Activated CD4-positive, alpha-beta T cell treated with anti-CD3 and anti-CD28 coated beads for 48 hours (primary cell): Measurements from ENCODE around the gene ZNF454.

Experiments
- DNase-seq: peaks from one replicate; pipeline ENCODE4 v3.0.0-alpha.2; 2020

Gene ZNF454

DNA sequence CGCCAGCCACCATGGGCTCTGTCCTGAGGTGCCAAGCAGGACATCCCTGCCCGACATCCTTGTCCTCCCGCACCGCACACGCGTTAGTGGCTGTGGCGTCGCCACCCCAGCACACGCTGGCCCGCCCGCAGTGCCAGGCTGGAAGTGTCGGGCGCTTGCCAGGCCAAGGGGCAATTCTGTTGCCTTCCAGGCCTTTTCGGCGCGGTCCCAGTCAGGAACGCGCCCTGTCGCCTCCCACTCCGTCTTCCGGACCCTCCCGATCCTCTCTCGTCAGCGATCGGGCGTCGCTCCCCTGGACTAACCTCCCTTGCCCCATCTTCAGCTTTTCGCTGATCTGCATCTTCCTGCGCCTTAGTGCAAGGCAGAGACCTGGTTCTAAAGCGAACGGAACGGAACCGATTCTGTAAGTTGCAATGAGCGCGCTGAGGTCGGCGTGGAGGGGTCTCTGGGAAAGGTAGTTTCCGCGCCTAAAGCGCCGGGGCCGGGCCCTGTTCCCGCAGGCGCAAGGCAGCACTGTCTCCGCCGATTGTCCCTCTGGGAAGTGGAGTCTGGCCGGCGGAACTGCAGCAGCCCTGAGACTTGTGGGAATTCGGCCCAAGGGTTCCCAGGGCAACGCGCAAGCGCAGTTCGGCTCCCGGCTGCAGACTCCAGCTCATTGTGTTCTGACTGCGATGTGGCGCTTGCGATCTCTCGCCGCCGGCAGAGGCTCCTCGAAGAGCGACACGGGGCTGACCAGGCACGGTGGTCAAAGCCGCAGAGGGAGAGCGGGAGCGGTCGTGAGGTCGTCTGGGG, at the start of gene ZNF454:
Gene ZNF454, plus strand, starts transcription at position 630 of the 792 bp plus-strand sequence. CDS start 1,594 bp downstream, outside the sequence.
- no peak for DNase-seq

GRCh38 chr5:178895615-178896571, 45.1 kb upstream of the ZNF454 start, which contains the start of gene ZFP2:
Gene ZFP2 (plus strand): TSS chr5:178895913. CDS start chr5:178931314, 35,401 bp downstream.
- peak; percentile 39 for DNase-seq

GRCh38 chr5:178899289-178899688, 41.7 kb upstream of the ZNF454 start:
- DNase-seq: no peak

GRCh38 chr5:178902849-178903248, 38.1 kb upstream of the ZNF454 start:
- DNase-seq: no peak

DNA sequence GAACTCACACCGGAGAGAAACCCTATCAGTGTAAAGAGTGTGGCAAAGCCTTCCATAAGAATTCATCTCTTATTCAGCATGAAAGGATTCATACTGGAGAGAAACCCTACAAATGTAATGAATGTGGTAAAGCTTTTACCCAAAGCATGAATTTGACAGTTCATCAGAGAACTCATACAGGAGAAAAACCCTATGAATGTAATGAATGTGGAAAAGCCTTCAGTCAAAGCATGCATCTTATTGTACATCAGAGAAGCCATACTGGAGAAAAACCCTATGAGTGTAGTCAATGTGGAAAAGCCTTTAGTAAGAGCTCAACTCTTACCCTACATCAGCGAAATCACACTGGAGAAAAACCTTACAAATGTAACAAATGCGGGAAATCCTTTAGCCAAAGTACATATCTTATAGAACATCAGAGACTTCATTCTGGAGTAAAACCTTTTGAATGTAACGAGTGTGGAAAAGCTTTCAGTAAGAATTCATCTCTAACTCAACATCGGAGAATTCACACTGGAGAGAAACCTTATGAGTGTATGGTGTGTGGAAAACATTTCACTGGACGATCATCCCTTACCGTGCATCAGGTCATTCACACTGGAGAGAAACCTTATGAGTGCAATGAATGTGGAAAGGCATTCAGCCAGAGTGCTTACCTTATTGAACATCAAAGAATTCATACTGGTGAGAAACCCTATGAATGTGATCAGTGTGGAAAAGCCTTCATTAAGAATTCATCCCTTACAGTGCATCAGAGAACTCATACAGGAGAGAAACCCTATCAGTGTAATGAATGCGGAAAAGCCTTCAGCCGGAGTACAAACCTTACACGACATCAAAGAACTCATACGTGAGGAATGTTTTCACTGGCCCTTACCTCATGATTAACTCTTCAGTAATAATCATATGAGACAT, 8.9 kb upstream of the ZNF454 start:
- DNase-seq: no peak

- no peak for DNase-seq
These were observed 363 bp downstream of the ZNF454 start for GRCh38 chr5:178941361-178941760.

DNA sequence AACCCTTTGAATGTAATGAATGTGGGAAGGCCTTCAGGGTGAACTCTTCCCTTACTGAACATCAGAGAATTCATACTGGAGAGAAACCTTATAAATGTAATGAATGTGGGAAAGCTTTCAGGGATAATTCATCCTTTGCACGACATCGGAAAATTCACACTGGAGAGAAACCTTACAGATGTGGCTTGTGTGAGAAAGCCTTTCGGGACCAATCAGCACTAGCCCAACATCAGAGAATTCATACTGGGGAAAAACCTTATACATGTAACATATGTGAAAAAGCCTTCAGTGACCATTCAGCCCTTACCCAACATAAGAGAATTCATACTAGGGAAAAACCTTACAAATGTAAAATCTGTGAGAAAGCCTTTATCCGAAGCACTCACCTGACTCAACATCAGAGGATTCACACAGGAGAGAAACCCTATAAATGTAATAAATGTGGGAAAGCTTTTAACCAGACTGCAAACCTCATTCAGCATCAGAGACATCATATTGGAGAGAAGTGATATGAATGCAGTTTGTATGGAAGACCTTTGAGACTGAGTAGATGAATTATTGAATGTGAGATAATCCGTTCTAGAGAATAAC, 24.6 kb downstream of the ZNF454 start:
- no peak for DNase-seq

DNA sequence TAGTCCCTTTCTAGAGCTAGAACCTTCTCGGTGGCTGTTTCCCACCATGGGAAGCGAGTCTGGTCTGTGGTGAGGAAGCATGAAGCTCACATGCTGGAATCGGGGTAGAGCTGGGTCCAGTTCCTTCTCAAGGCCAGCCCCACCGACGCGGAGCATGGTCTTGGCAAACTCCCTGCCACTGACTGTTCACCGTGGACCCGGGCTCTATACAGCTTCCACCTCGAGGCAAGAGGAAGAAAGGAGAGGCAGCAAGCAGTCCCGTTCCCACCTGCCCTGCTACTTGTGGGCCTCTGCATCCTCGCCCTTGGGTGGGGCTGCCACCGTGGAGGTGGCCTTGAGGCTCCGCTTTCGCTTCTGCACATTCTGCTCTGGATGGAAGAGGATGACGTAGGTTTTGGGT, 40.4 kb downstream of the ZNF454 start:
- DNase-seq: no peak

- DNase-seq: no peak
These were observed 41.9 kb downstream of the ZNF454 start for GRCh38 chr5:178982941-178983340.

- DNase-seq: no peak
These were observed 42.7 kb downstream of the ZNF454 start for GRCh38 chr5:178983728-178984127.

- DNase-seq: no peak
These were observed 43.4 kb downstream of the ZNF454 start for GRCh38 chr5:178984145-178985072.

GRCh38 chr5:178986326-178986960, 45.4 kb downstream of the ZNF454 start:
- DNase-seq: no peak

GRCh38 chr5:178988436-178989220, 47.6 kb downstream of the ZNF454 start:
- no peak for DNase-seq

GRCh38 chr5:178989311-178989710, 48.3 kb downstream of the ZNF454 start:
- no peak for DNase-seq

DNA sequence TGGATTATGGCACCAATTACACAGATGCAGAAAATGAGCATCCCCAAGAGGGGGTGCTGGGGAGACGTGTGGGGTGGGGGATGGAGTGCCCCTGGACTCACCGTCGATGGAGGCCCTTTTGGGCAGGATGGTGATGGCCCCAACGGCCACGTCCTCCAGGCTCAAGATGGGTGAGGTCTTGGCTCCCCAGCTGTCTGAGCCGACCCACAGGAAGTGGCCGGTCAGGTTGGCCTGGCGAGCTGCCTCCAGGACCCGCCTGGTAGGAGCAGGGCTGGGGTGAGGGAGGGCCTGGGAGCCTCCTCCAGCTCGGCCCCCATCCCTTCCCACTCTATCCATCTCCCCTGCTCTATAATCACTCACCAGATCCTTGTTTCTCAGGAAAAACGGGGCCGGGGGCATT, 49.5 kb downstream of the ZNF454 start:
- DNase-seq: no peak

DNA sequence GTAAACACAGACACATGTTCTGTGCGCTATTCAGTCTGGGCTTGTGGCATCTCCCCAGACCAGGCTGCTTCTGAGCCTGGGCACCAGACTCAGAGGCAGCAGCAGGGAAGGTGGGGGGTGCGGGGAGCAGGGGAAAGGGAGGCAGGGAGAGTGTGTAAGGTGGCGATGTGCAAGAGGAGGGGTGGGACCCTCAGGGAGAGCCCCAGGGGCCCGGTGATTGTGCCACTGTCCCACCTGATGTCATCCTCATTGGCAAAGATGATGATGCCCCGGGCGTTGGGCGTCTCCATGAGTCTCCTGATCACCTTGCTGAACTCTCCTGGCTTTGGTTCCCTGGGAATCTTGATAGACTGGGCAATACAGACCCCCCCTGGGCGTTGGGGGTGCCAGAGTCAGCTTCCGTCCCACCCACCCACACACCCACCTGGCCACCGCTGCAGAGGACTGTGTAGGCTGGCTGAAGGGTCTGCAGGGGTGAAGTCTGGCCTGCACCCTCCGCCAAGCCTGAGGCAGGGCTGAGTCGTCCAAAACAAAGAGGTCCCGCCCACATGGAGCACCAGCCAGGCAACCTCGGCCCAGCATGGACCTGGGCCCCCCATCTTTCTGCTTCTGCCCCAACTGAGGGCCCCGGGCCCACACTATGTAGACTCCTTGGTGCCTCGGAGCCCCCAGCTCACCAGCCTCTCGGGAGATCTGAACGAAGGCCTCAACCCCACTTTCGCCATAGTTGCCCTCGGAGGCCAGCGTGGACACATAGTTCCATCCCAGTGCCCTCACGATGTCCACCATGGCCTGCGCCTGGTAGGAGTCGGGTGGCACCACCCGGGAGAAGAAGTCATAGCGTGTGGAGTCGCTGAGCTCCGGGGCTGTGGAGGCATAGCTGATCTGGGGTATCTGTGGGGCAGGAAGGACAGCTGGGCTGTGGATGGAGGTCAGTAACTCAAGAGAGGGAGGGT, 50.5 kb downstream of the ZNF454 start:
- no peak for DNase-seq

GRCh38 chr5:178992291-178992895, 51.4 kb downstream of the ZNF454 start:
- DNase-seq: no peak

GRCh38 chr5:178993236-178993765, 52.3 kb downstream of the ZNF454 start:
- no peak for DNase-seq
